HEK293 (cell line): ENCODE results near the gene SPIN4.

Experiments
- CTCF ChIA-PET: fragments of 350-600 bp; formaldehyde crosslinking; extraction: SDS; loops from one replicate; lab custom pipeline; 2021; ENCODE audit warnings: antibody characterized with exemption; lab: Yijun Ruan, JAX
- POLR2A ChIA-PET: fragments of 300-600 bp; formaldehyde crosslinking; extraction: SDS; loops from one replicate; lab custom pipeline; 2020; ENCODE audit warnings: antibody characterized with exemption, inconsistent platforms; lab: Yijun Ruan, JAX
- H3K27ac ChIP-seq: fragments of 200-500 bp; sonication (Bioruptor generic); 2 replicates; pipeline ENCODE4 v1.5.1; 2014; ENCODE audit warnings: low read depth, low read length, control low read depth, inconsistent platforms; ENCODE audit errors: extremely low read depth
- H3K36me3 ChIP-seq, 2 experiments: fragments of 200-500 bp in 1 of 2; sonication (Bioruptor generic) in 1 of 2; 1 replicate in 1 of 2; 2 replicates in 1 of 2; pipeline ENCODE4 v1.5.1; 2014 to 2017; ENCODE audit warnings: inconsistent platforms in 2 of 2, low read length in 2 of 2; ENCODE audit not compliant: control insufficient read depth in 2 of 2, insufficient read depth in 1 of 2
- H3K4me1 ChIP-seq: fragments of 200-500 bp; sonication (Bioruptor generic); 2 replicates; pipeline ENCODE4 v1.5.1; 2014; ENCODE audit warnings: mild to moderate bottlenecking, low read length, inconsistent platforms; ENCODE audit not compliant: control insufficient read depth, insufficient read depth
- H3K4me3 ChIP-seq: 2 replicates; pipeline ENCODE4 v1.5.1; 2011; ENCODE audit warnings: low read depth, mild to moderate bottlenecking, control low read depth, low read length, moderate library complexity
- H3K9me3 ChIP-seq: fragments of 200-500 bp; sonication (Bioruptor generic); 2 replicates; pipeline ENCODE4 v1.5.1; 2014; ENCODE audit warnings: low read depth, low read length, inconsistent platforms; ENCODE audit not compliant: control insufficient read depth, insufficient read depth
- BCL6B ChIP-seq: fragments of 450-650 bp; formaldehyde crosslinking; IDR thresholded peaks from 2 replicates; pipeline ENCODE4 v1.5.1; 2017; ENCODE audit warnings: missing biosample characterization, missing genetic modification characterization
- GLI2 ChIP-seq: fragments of 450-650 bp; formaldehyde crosslinking; IDR thresholded peaks from 2 replicates; pipeline ENCODE4; 2017; ENCODE audit warnings: missing biosample characterization, missing genetic modification characterization, low read depth, borderline replicate concordance
- MYNN ChIP-seq: fragments of 450-650 bp; formaldehyde crosslinking; IDR thresholded peaks from 2 replicates; pipeline ENCODE4 v1.5.1; 2016; ENCODE audit warnings: missing biosample characterization, missing genetic modification characterization, borderline replicate concordance
- MZF1 ChIP-seq: fragments of 450-650 bp; formaldehyde crosslinking; IDR thresholded peaks from 2 replicates; pipeline ENCODE4 v1.5.1; 2017; ENCODE audit warnings: missing biosample characterization, missing genetic modification characterization, borderline replicate concordance
- OSR2 ChIP-seq: fragments of 450-650 bp; formaldehyde crosslinking; IDR thresholded peaks from 2 replicates; pipeline ENCODE4 v1.5.1; 2016; ENCODE audit warnings: missing biosample characterization, missing genetic modification characterization
- ZFHX2 ChIP-seq: fragments of 450-650 bp; formaldehyde crosslinking; conservative IDR thresholded peaks from 2 replicates; pipeline ENCODE4 v1.5.1; 2016; ENCODE audit warnings: missing biosample characterization, missing genetic modification characterization
- ZNF114 ChIP-seq: fragments of 450-650 bp; formaldehyde crosslinking; IDR thresholded peaks from 2 replicates; pipeline ENCODE4 v1.5.0; 2017; ENCODE audit warnings: missing biosample characterization, missing genetic modification characterization
- ZNF132 ChIP-seq: fragments of 450-650 bp; formaldehyde crosslinking; IDR thresholded peaks from 2 replicates; pipeline ENCODE4 v1.5.1; 2017; ENCODE audit warnings: missing biosample characterization, missing genetic modification characterization, borderline replicate concordance
- ZNF146 ChIP-seq: fragments of 450-650 bp; formaldehyde crosslinking; IDR thresholded peaks from 2 replicates; pipeline ENCODE4 v1.5.1; 2016; ENCODE audit warnings: missing biosample characterization, missing genetic modification characterization
- ZNF155 ChIP-seq: fragments of 450-650 bp; formaldehyde crosslinking; IDR thresholded peaks from 2 replicates; pipeline ENCODE4 v1.5.1; 2016; ENCODE audit warnings: missing biosample characterization, missing genetic modification characterization
- ZNF221 ChIP-seq: fragments of 450-650 bp; formaldehyde crosslinking; IDR thresholded peaks from 2 replicates; pipeline ENCODE4 v1.5.1; 2017; ENCODE audit warnings: missing biosample characterization, missing genetic modification characterization, borderline replicate concordance
- ZNF280C ChIP-seq: fragments of 450-650 bp; formaldehyde crosslinking; IDR thresholded peaks from 2 replicates; pipeline ENCODE4 v1.5.1; 2016; ENCODE audit warnings: missing biosample characterization, missing genetic modification characterization
- ZNF311 ChIP-seq: fragments of 450-650 bp; formaldehyde crosslinking; IDR thresholded peaks from 2 replicates; pipeline ENCODE4 v1.5.1; 2017; ENCODE audit warnings: missing biosample characterization, missing genetic modification characterization, borderline replicate concordance
- ZNF341 ChIP-seq: fragments of 450-650 bp; formaldehyde crosslinking; IDR thresholded peaks from 2 replicates; pipeline ENCODE4; 2016; ENCODE audit warnings: low read depth, missing biosample characterization, missing genetic modification characterization
- ZNF426 ChIP-seq: fragments of 450-650 bp; formaldehyde crosslinking; IDR thresholded peaks from 2 replicates; pipeline ENCODE4 v1.5.1; 2017; ENCODE audit warnings: missing biosample characterization, missing genetic modification characterization, mild to moderate bottlenecking, inconsistent platforms, moderate library complexity
- ZNF473 ChIP-seq: fragments of 450-650 bp; formaldehyde crosslinking; IDR thresholded peaks from 2 replicates; pipeline ENCODE4 v1.5.1; 2017; ENCODE audit warnings: missing biosample characterization, missing genetic modification characterization
- ZNF501 ChIP-seq: fragments of 450-650 bp; formaldehyde crosslinking; IDR thresholded peaks from 2 replicates; pipeline ENCODE4 v1.5.1; 2016; ENCODE audit warnings: missing biosample characterization, missing genetic modification characterization
- ZNF571 ChIP-seq: fragments of 450-650 bp; formaldehyde crosslinking; IDR thresholded peaks from 2 replicates; pipeline ENCODE4 v1.5.0; 2017; ENCODE audit warnings: missing biosample characterization, missing genetic modification characterization
- ZNF580 ChIP-seq: fragments of 450-650 bp; formaldehyde crosslinking; IDR thresholded peaks from 2 replicates; pipeline ENCODE4 v1.5.1; 2016; ENCODE audit warnings: missing biosample characterization, missing genetic modification characterization
- ZNF600 ChIP-seq: fragments of 450-650 bp; formaldehyde crosslinking; IDR thresholded peaks from 2 replicates; pipeline ENCODE4 v1.5.1; 2016; ENCODE audit warnings: missing biosample characterization, missing genetic modification characterization
- ZNF610 ChIP-seq: fragments of 450-650 bp; formaldehyde crosslinking; IDR thresholded peaks from 2 replicates; pipeline ENCODE4 v1.5.1; 2016; ENCODE audit warnings: missing biosample characterization, missing genetic modification characterization, borderline replicate concordance
- ZNF785 ChIP-seq: fragments of 450-650 bp; formaldehyde crosslinking; IDR thresholded peaks from 2 replicates; pipeline ENCODE4 v1.5.1; 2016; ENCODE audit warnings: missing biosample characterization, missing genetic modification characterization
- ZSCAN30 ChIP-seq: fragments of 450-650 bp; IDR thresholded peaks from 2 replicates; pipeline ENCODE4 v1.5.1; 2018; ENCODE audit warnings: missing biosample characterization, mild to moderate bottlenecking, missing genetic modification characterization, moderate library complexity
- TF ChIP-seq, protein P1 (sequence below): fragments of 450-650 bp; formaldehyde crosslinking; IDR thresholded peaks from 2 replicates; pipeline ENCODE4 v1.5.1; 2016; ENCODE audit warnings: missing biosample characterization, missing genetic modification characterization
- TF ChIP-seq, protein P2 (sequence below): fragments of 450-650 bp; formaldehyde crosslinking; IDR thresholded peaks from 2 replicates; pipeline ENCODE4 v1.5.1; 2016; ENCODE audit warnings: missing biosample characterization, missing genetic modification characterization

SPIN4 gene

GRCh38 chrX:63349307-63349706, 1.8 kb downstream of the SPIN4 start (continued):
- TF ChIP-seq ZNF221 (tag by site-specific recombination) = no peak

DNA sequence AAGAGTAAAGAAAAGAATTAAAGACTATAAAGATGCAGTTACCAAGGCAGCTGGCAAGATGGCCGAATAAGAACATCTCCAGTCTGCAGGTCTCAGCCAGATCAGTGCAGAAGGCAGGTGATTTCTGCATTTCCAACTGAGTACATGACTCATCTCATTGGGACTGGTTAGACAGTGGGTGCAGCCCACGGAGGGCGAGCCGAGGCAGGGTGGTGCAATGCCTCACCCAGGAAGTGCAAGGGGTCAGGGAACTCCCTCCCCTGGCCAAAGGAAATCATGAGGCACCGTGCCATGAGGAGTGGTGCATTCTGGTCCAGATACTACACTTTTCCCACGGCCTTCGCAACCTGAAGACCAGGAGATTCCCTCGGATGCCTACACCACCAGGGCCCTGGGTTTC, 20.5 kb downstream of the SPIN4 start:
- POLR2A ChIA-PET = no interaction called here
- TF ChIP-seq OSR2 (tag by site-specific recombination) (no peak), ZSCAN30 (no peak), ZNF501 (tag by site-specific recombination) (no peak), ZNF146 (tag by site-specific recombination) (no peak), MYNN (tag by site-specific recombination) (no peak), BCL6B (tag by site-specific recombination) (no peak), ZNF341 (tag by site-specific recombination) (no peak), ZNF426 (tag by site-specific recombination) (no peak), MZF1 (tag by site-specific recombination) (no peak), ZNF580 (tag by site-specific recombination) (no peak), ZNF571 (tag by site-specific recombination) (no peak), GLI2 (tag by site-specific recombination) (no peak), ZNF132 (no peak)
- TF ChIP-seq, protein P1, sequence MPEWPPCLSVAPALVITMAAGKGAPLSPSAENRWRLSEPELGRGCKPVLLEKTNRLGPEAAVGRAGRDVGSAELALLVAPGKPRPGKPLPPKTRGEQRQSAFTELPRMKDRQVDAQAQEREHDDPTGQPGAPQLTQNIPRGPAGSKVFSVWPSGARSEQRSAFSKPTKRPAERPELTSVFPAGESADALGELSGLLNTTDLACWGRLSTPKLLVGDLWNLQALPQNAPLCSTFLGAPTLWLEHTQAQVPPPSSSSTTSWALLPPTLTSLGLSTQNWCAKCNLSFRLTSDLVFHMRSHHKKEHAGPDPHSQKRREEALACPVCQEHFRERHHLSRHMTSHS (tag by site-specific recombination) = no peak

DNA sequence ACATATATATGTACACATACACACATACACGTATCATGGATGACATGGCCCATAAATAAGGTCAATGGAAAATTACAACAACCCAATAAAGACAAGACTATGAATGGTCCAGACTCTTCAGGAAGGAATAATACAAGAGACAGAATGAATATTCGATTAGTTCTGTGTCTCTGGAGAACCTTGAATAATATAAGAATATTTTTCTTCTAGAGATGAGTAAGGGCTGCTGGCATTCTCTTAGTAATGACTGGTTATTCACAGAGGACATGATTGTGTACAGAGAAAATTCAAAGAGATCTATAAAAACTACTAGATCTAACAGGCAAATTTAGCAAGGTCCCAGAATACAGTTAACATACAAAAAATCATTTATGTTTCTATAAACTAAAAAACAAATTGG, 23.3 kb downstream of the SPIN4 start:
- H3K36me3 ChIP-seq = peaks cover 0 to 7% of the 10 kb centered on the region in 2 experiments; a peak in 1 of 3 replicates
- no peaks in the 10 kb centered on the region; the same call in 1 of the 2 replicates for H3K9me3 ChIP-seq
- H3K4me1 ChIP-seq = no peaks in the 10 kb centered on the region
- H3K4me3 ChIP-seq = no peak overlapping the region
- no peak for TF ChIP-seq ZFHX2 (tag by site-specific recombination)
- TF ChIP-seq ZNF473 (tag by site-specific recombination) = no peak
- no peak for TF ChIP-seq ZNF610 (tag by site-specific recombination)
- no peak for TF ChIP-seq ZNF600
- TF ChIP-seq ZNF311 (tag by site-specific recombination) = no peak
- TF ChIP-seq ZNF114 = no peak
- TF ChIP-seq ZNF155 (tag by site-specific recombination) = no peak
- TF ChIP-seq, protein P2, sequence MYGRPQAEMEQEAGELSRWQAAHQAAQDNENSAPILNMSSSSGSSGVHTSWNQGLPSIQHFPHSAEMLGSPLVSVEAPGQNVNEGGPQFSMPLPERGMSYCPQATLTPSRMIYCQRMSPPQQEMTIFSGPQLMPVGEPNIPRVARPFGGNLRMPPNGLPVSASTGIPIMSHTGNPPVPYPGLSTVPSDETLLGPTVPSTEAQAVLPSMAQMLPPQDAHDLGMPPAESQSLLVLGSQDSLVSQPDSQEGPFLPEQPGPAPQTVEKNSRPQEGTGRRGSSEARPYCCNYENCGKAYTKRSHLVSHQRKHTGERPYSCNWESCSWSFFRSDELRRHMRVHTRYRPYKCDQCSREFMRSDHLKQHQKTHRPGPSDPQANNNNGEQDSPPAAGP (tag by site-specific recombination) = no peak
- TF ChIP-seq ZNF280C (tag by site-specific recombination) = no peak
- no peak for TF ChIP-seq ZNF785 (tag by site-specific recombination)
- no peak for TF ChIP-seq OSR2 (tag by site-specific recombination)
- POLR2A ChIA-PET = no interaction called here
- CTCF ChIA-PET = no interaction called here
- H3K27ac ChIP-seq = no peak overlapping the region

More for the DNA sequence above, 20.5 kb downstream of the SPIN4 start:
- Histone ChIP-seq H3K4me3 (no peak overlapping the region), H3K36me3 (peaks cover 0 to 7% of the 10 kb centered on the region in 2 experiments; a peak in 1 of 3 replicates), H3K4me1 (no peaks in the 10 kb centered on the region), H3K9me3 (no peaks in the 10 kb centered on the region), H3K27ac (no peak overlapping the region)
- CTCF ChIA-PET = no interaction called here
